ENCODE results near the gene RPL27A. TPM values are rescaled to one million over a fixed set of nuclear protein-coding genes. Genes with fewer than 3 reads are reported as not detected.

RPL27A gene
- 1,000 to 10,000 TPM; 1,114 to 1,791 TPM for total RNA-seq
- polyA plus RNA-seq (2013, experiment 1 of 2): 2,532 TPM
- polyA plus RNA-seq (2013, experiment 2 of 2): 2,350 TPM
- long read RNA-seq, experiment 1, full-length matches to known transcripts: 839 of 896 reads
- long read RNA-seq, experiment 1, partial matches to known transcripts: 38 of 896 reads
- long read RNA-seq, experiment 1, other reads (novel, unspliced or antisense): 19 of 896 reads
- long read RNA-seq, experiment 2, full-length matches to known transcripts: 169 of 171 reads
- long read RNA-seq, experiment 2, partial matches to known transcripts: 0 of 171 reads
- long read RNA-seq, experiment 2, other reads (novel, unspliced or antisense): 2 of 171 reads
- long read RNA-seq, experiment 3, full-length matches to known transcripts: 545 of 557 reads
- long read RNA-seq, experiment 3, partial matches to known transcripts: 2 of 557 reads
- long read RNA-seq, experiment 3, other reads (novel, unspliced or antisense): 10 of 557 reads
- long read RNA-seq, experiment 4, full-length matches to known transcripts: 32 of 37 reads
- long read RNA-seq, experiment 4, partial matches to known transcripts: 0 of 37 reads
- long read RNA-seq, experiment 4, other reads (novel, unspliced or antisense): 5 of 37 reads

- Mint-ChIP-seq H3K27me3 (ENCODE audit: insufficient read depth) (no peaks in the 10 kb centered on the region), H3K36me3 (ENCODE audit: low read depth) (peaks cover 53% of the 10 kb centered on the region)
Measured at GRCh38 chr11:8682303-8683114, at the start of gene RPL27A, which contains the start of gene TRIM66. TSS of gene RPL27A (plus strand) at chr11:8682792. CDS start at chr11:8682814, 22 bp downstream. TSS of gene TRIM66 (minus strand) at chr11:8682665. CDS start at chr11:8672274, 10,391 bp downstream.

GRCh38 chr11:8634498-8634897 is 48.1 kb upstream of the RPL27A start:
- no peak for TF ChIP-seq CTCF (conservative IDR thresholded peaks at IDR 0.05)
- Mint-ChIP-seq H3K27ac (no peak overlapping the region), H3K4me1 (peaks cover 12% of the 10 kb centered on the region), H3K36me3 (ENCODE audit: low read depth) (peaks cover 11% of the 10 kb centered on the region), H3K9me3 (no peaks in the 10 kb centered on the region), H3K27me3 (ENCODE audit: insufficient read depth) (no peaks in the 10 kb centered on the region), H3K4me3 (no peak overlapping the region)
- Histone ChIP-seq H3K9ac (ENCODE audit: extremely low read depth, low read length, poor library complexity, severe bottlenecking) (no peak overlapping the region), H3K4me1 (ENCODE audit: control insufficient read depth, insufficient read depth, low read length) (peaks cover 9% of the 10 kb centered on the region), H3K4me3 (ENCODE audit: low read length) (no peak overlapping the region), H3K36me3 (ENCODE audit: control insufficient read depth, insufficient read depth, low read length) (peaks cover 12% of the 10 kb centered on the region), H3K9me3 (ENCODE audit: control insufficient read depth, low read length) (peaks cover 12% of the 10 kb centered on the region), H3K27me3 (ENCODE audit: control insufficient read depth, insufficient read depth, low read length, poor library complexity, severe bottlenecking) (no peaks in the 10 kb centered on the region), H3K27ac (ENCODE audit: low read depth, low read length) (no peak overlapping the region)
- no peak for DNase-seq
- 92 to 97% methylated on average over 6 of the region's 6 CpGs for WGBS, 2 experiments (ENCODE audit: insufficient coverage in 1 of 2, insufficient read length in 1 of 2)

More at GRCh38 chr11:8682303-8683114, at the start of gene RPL27A, which contains the start of gene TRIM66:
- Histone ChIP-seq H3K9ac (ENCODE audit: extremely low read depth, low read length, poor library complexity, severe bottlenecking) (peak within 1 kb of the TSS; percentile 99), H3K27me3 (ENCODE audit: control insufficient read depth, insufficient read depth, low read length, poor library complexity, severe bottlenecking) (no peaks in the 10 kb centered on the region), H3K27ac (ENCODE audit: low read depth, low read length) (peak within 1 kb of the TSS; percentile 92), H3K9me3 (ENCODE audit: control insufficient read depth, low read length) (no peaks in the 10 kb centered on the region), H3K4me1 (ENCODE audit: control insufficient read depth, insufficient read depth, low read length) (peaks cover 25% of the 10 kb centered on the region), H3K4me3 (ENCODE audit: low read length) (peak within 1 kb of the TSS; percentile 100), H3K36me3 (ENCODE audit: control insufficient read depth, insufficient read depth, low read length) (peaks cover 43% of the 10 kb centered on the region)
- no peak for TF ChIP-seq CTCF (conservative IDR thresholded peaks at IDR 0.05)
- 0% methylated on average over 29 to 67 of the region's 67 CpGs for WGBS, 2 experiments (ENCODE audit: insufficient coverage in 1 of 2, insufficient read length in 1 of 2)
- DNase-seq: peak; percentile 99
- no peaks in the 10 kb centered on the region for H3K9me3 Mint-ChIP-seq
- H3K27ac Mint-ChIP-seq: peak within 1 kb of the TSS; percentile 97
- peak within 1 kb of the TSS; percentile 96 for H3K4me3 Mint-ChIP-seq
- H3K4me1 Mint-ChIP-seq: peaks cover 25% of the 10 kb centered on the region

- Histone ChIP-seq H3K9ac (ENCODE audit: extremely low read depth, low read length, poor library complexity, severe bottlenecking) (no peak overlapping the region), H3K27ac (ENCODE audit: low read depth, low read length) (no peak overlapping the region), H3K4me3 (ENCODE audit: low read length) (no peak overlapping the region), H3K4me1 (ENCODE audit: control insufficient read depth, insufficient read depth, low read length) (peaks cover 4% of the 10 kb centered on the region), H3K27me3 (ENCODE audit: control insufficient read depth, insufficient read depth, low read length, poor library complexity, severe bottlenecking) (no peaks in the 10 kb centered on the region), H3K9me3 (ENCODE audit: control insufficient read depth, low read length) (peaks cover 12% of the 10 kb centered on the region), H3K36me3 (ENCODE audit: control insufficient read depth, insufficient read depth, low read length) (peaks cover 16% of the 10 kb centered on the region)
- no peaks in the 10 kb centered on the region for H3K9me3 Mint-ChIP-seq
- no peaks in the 10 kb centered on the region for H3K27me3 Mint-ChIP-seq (ENCODE audit: insufficient read depth)
- H3K4me3 Mint-ChIP-seq: no peak overlapping the region
- 90 to 100% methylated on average over 1 to 2 of the region's 2 CpGs for WGBS, 2 experiments (ENCODE audit: insufficient coverage in 1 of 2, insufficient read length in 1 of 2)
- no peak for DNase-seq
- peaks cover 12% of the 10 kb centered on the region for H3K4me1 Mint-ChIP-seq
- no peak overlapping the region for H3K27ac Mint-ChIP-seq
- H3K36me3 Mint-ChIP-seq (ENCODE audit: low read depth): peaks cover 11% of the 10 kb centered on the region
- no peak for TF ChIP-seq CTCF (conservative IDR thresholded peaks at IDR 0.05)
Measured at GRCh38 chr11:8636127-8636526, 46.5 kb upstream of the RPL27A start.

Data from endodermal cell (in vitro differentiated cells).